Peyer's patch (tissue), 4 donors: ENCODE results near the gene C14orf119. TPM values are rescaled to one million over a fixed set of nuclear protein-coding genes. Genes with fewer than 3 reads are reported as not detected.

Experiments
- DNase-seq, 3 donors: peaks; one replicate each; pipeline ENCODE4 v3.0.0-alpha.2; 2017 to 2019
- H3K27ac ChIP-seq, 4 donors: fragments of 200-600 bp; sonication (generic); one replicate each; pipeline ENCODE4 v1.5.1; 2016 to 2019
- H3K27me3 ChIP-seq, 2 donors: fragments of 200-600 bp; sonication (generic); one replicate each; pipeline ENCODE4 v1.5.1; 2019
- H3K36me3 ChIP-seq, 3 donors: fragments of 200-600 bp; sonication (generic); one replicate each; pipeline ENCODE4 v1.5.1; 2016 to 2019
- H3K4me1 ChIP-seq, 4 donors: fragments of 200-600 bp; sonication (generic); one replicate each; pipeline ENCODE4 v1.5.1; 2016 to 2019
- H3K4me3 ChIP-seq, 4 donors: fragments of 200-600 bp; sonication (generic); 1 replicate in 3 of 4; 2 replicates in 1 of 4; pipeline ENCODE4 v1.5.1; 2016 to 2019; ENCODE audit warnings: mild to moderate bottlenecking in 1 of 4
- H3K9me3 ChIP-seq, 4 donors: fragments of 200-600 bp; sonication (generic); one replicate each; pipeline ENCODE4 v1.5.1; 2016 to 2019; ENCODE audit warnings: mild to moderate bottlenecking in 1 of 4
- CTCF ChIP-seq, 6 experiments: fragments of 450-650 bp in 4 of 6; fragments of 200-600 bp in 2 of 6; sonication (generic) in 1 of 6; IDR thresholded peaks; one replicate each; pipeline ENCODE4 v1.5.1; 2017 to 2019; ENCODE audit warnings: antibody characterized with exemption in 6 of 6, mild to moderate bottlenecking in 3 of 6, moderate library complexity in 1 of 6
- POLR2A ChIP-seq, 2 donors: fragments of 450-650 bp; IDR thresholded peaks; one replicate each; pipeline ENCODE4 v1.5.1; 2017; ENCODE audit warnings: antibody characterized with exemption in 2 of 2, mild to moderate bottlenecking in 2 of 2, moderate library complexity in 2 of 2
- total RNA-seq, 4 donors: library from RNA; depleted of rRNA; stranded (reverse); fragments of >200 nt; gene quantifications; one replicate each; pipeline ENCODE4 v1.1.0, GENCODE V29; 2016

Gene C14orf119
- total RNA-seq, 4 donors from 2014 or later = 5.0 to 30.3 (median 18.8) TPM

GRCh38 chr14:23066368-23066767 lies 28.9 kb upstream of the C14orf119 start:
- Histone ChIP-seq H3K27ac (no peak overlapping the region), H3K36me3 (peaks cover 0 to 73% (median 8%) of the 10 kb centered on the region in 3 donors), H3K9me3 (no peaks in the 10 kb centered on the region), H3K27me3 (no peaks in the 10 kb centered on the region), H3K4me1 (peaks cover 0 to 17% (median 3%) of the 10 kb centered on the region in 4 donors), H3K4me3 (no peak overlapping the region)
- peak in 1 of 3 donors; percentile 21 for DNase-seq
- TF ChIP-seq POLR2A (IDR thresholded peaks at IDR 0.05) (no peak), CTCF (IDR thresholded peaks at IDR 0.05) (no peak)

- no peak overlapping the region for H3K27ac ChIP-seq
- H3K4me1 ChIP-seq = peaks cover 0 to 24% (median 6%) of the 10 kb centered on the region in 4 donors
- no peak overlapping the region for H3K4me3 ChIP-seq
- TF ChIP-seq POLR2A (IDR thresholded peaks at IDR 0.05) (no peak), CTCF (IDR thresholded peaks at IDR 0.05) (no peak)
- H3K36me3 ChIP-seq = peaks cover 0 to 67% (median 6%) of the 10 kb centered on the region in 3 donors
- no peaks in the 10 kb centered on the region for H3K27me3 ChIP-seq
- peak in 2 of 3 donors; percentile 43 to 44 for DNase-seq
- no peaks in the 10 kb centered on the region for H3K9me3 ChIP-seq
Measured at GRCh38 chr14:23066855-23067744, 28.2 kb upstream of the C14orf119 start.

GRCh38 chr14:23067847-23068788 lies 27.2 kb upstream of the C14orf119 start:
- peak overlapping the region in 1 of 4 donors; percentile 18 for H3K27ac ChIP-seq
- DNase-seq = peak; percentile 14 to 44 (median 42)
- H3K36me3 ChIP-seq = peaks cover 0 to 66% (median 5%) of the 10 kb centered on the region in 3 donors
- H3K9me3 ChIP-seq = no peaks in the 10 kb centered on the region
- H3K4me3 ChIP-seq = no peak overlapping the region
- TF ChIP-seq CTCF (IDR thresholded peaks at IDR 0.05) (no peak), POLR2A (IDR thresholded peaks at IDR 0.05) (no peak)
- peaks cover 0 to 34% (median 7%) of the 10 kb centered on the region in 4 donors for H3K4me1 ChIP-seq
- no peaks in the 10 kb centered on the region for H3K27me3 ChIP-seq

- Histone ChIP-seq H3K4me1 (peaks cover 0 to 34% (median 7%) of the 10 kb centered on the region in 4 donors), H3K36me3 (peaks cover 0 to 65% (median 2%) of the 10 kb centered on the region in 3 donors), H3K4me3 (no peak overlapping the region), H3K27me3 (no peaks in the 10 kb centered on the region), H3K27ac (peak overlapping the region in 2 of 4 donors; percentile 18 to 21), H3K9me3 (no peaks in the 10 kb centered on the region)
- DNase-seq = peak; percentile 71 to 91 (median 73)
- TF ChIP-seq POLR2A (IDR thresholded peaks at IDR 0.05) = no peak
- peak; percentile 93 to 99 (median 98) for TF ChIP-seq CTCF (IDR thresholded peaks at IDR 0.05)
Measured at GRCh38 chr14:23068789-23069412, 26.4 kb upstream of the C14orf119 start.

GRCh38 chr14:23069413-23069806 lies 25.9 kb upstream of the C14orf119 start:
- DNase-seq = peak in 2 of 3 donors; percentile 44 to 46
- TF ChIP-seq POLR2A (IDR thresholded peaks at IDR 0.05) (no peak), CTCF (IDR thresholded peaks at IDR 0.05) (no peak)
- peaks cover 0 to 65% (median 2%) of the 10 kb centered on the region in 3 donors for H3K36me3 ChIP-seq
- no peak overlapping the region for H3K4me3 ChIP-seq
- H3K27ac ChIP-seq = peak overlapping the region in 1 of 4 donors; percentile 21
- peaks cover 0 to 34% (median 7%) of the 10 kb centered on the region in 4 donors for H3K4me1 ChIP-seq
- H3K27me3 ChIP-seq = no peaks in the 10 kb centered on the region
- H3K9me3 ChIP-seq = no peaks in the 10 kb centered on the region
